Uterus (tissue), 4 donors: Measurements from ENCODE around the gene TBCA. TPM values are rescaled to one million over a fixed set of nuclear protein-coding genes. Genes with fewer than 3 reads are reported as not detected.
"Not testable (repeated sequence)": the region's sequence is repeated elsewhere in the genome, so short reads cannot be mapped to it uniquely, and the experiment has no call there.

Source experiments
- DNase-seq, 2 donors: peaks; one replicate each; pipeline ENCODE4 v3.0.0-alpha.2; 2019 to 2020
- H3K27ac ChIP-seq, 2 donors: fragments of 200-600 bp; sonication (generic); 1 replicate in 1 of 2; 2 replicates in 1 of 2; pipeline ENCODE4 v1.5.1; 2016 to 2018
- H3K27me3 ChIP-seq, 2 donors: fragments of 200-600 bp; sonication (generic); one replicate each; pipeline ENCODE4 v1.5.1; 2018 to 2019; ENCODE audit warnings: control low read depth in 1 of 2
- H3K36me3 ChIP-seq, 2 donors: fragments of 200-600 bp; sonication (generic); one replicate each; pipeline ENCODE4 v1.5.1; 2019; ENCODE audit warnings: control low read depth in 1 of 2
- H3K4me1 ChIP-seq, 2 donors: fragments of 200-600 bp; sonication (generic); one replicate each; pipeline ENCODE4 v1.5.1; 2018 to 2019; ENCODE audit warnings: control low read depth in 1 of 2
- H3K4me3 ChIP-seq, 2 donors: fragments of 200-600 bp; sonication (generic); 1 replicate in 1 of 2; 2 replicates in 1 of 2; pipeline ENCODE4 v1.5.1; 2018 to 2019; ENCODE audit warnings: mild to moderate bottlenecking in 1 of 2
- H3K9me3 ChIP-seq, 2 donors: fragments of 200-600 bp; sonication (generic); one replicate each; pipeline ENCODE4 v1.5.1; 2019; ENCODE audit warnings: control low read depth in 1 of 2
- CTCF ChIP-seq, 4 experiments: fragments of 200-600 bp in 2 of 4; fragments of 450-650 bp in 2 of 4; sonication (generic) in 2 of 4; IDR thresholded peaks; one replicate each; pipeline ENCODE4 v1.5.1; 2016 to 2019; ENCODE audit warnings: antibody characterized with exemption in 4 of 4, mild to moderate bottlenecking in 2 of 4, moderate library complexity in 1 of 4
- POLR2A ChIP-seq, 2 donors: fragments of 450-650 bp; IDR thresholded peaks; one replicate each; pipeline ENCODE4 v1.6.1; 2016; ENCODE audit warnings: antibody characterized with exemption in 2 of 2, mild to moderate bottlenecking in 1 of 2, moderate library complexity in 1 of 2
- intact Hi-C: fragments of 100-400 bp; cut with DNase I; formaldehyde crosslinking; loops from one replicate; pipeline ENCODE4 v1.15.1; 2023; ENCODE audit warnings: low total_unique reads
- total RNA-seq, 4 donors: library from RNA; depleted of rRNA in 3 of 4; stranded (reverse); fragments of >200 nt in 3 of 4; gene quantifications; one replicate each; pipeline versions ENCODE4 v1.1.0 to v1.2.4, GENCODE V29; 2014 to 2023
- donor health status: DM: yes; HTN: yes; CAD: no.

TBCA gene
- total RNA-seq, 4 donors from 2014 or later, result 64.6 to 178 (median 158) TPM

DNA sequence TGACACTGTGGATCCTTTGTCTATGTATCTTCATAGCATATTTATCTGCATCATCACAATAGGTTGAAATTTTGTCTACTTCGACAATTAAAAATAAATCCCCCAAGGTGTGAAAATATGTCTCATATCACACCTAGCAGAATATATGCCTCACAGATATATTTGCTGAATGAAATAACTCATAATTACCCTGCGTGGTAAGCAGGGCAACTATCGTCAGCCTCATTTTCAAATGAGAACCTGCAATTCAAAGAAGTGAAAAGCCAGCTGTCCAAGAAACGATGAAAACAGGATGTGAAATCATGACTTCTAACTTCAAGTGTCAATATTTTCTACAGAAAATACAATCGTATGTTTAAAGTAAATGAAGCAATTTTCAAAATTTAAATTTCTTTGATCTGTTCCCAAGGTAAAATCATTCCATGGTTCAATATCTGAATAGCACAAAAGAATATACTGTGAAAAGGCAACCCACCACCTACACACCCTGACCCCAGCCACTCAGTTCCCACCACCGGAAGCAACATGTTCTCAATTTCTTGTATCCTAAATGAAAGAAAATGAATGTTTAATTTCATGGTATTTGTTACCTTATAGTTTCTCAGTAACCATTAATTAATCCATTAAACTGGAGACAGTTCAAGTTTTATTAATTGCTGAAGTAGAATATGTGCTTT lies 57.1 kb downstream of the TBCA start:
- Histone ChIP-seq H3K4me1 (no peaks in the 10 kb centered on the region), H3K4me3 (no peak overlapping the region), H3K9me3 (no peaks in the 10 kb centered on the region), H3K36me3 (no peaks in the 10 kb centered on the region), H3K27me3 (no peaks in the 10 kb centered on the region), H3K27ac (no peak overlapping the region)
- no peak for TF ChIP-seq CTCF (IDR thresholded peaks at IDR 0.05)
- DNase-seq, result no peak
- intact Hi-C loops, result no loop called here

GRCh38 chr5:77709993-77710685 lies 66.0 kb downstream of the TBCA start:
- DNase-seq, result no peak
- Histone ChIP-seq H3K36me3 (no peaks in the 10 kb centered on the region), H3K27ac (no peak overlapping the region), H3K4me3 (no peak overlapping the region), H3K27me3 (no peaks in the 10 kb centered on the region), H3K9me3 (no peaks in the 10 kb centered on the region), H3K4me1 (no peaks in the 10 kb centered on the region)
- intact Hi-C loops, result no loop called here
- TF ChIP-seq POLR2A (IDR thresholded peaks at IDR 0.05), result no peak
- TF ChIP-seq CTCF (IDR thresholded peaks at IDR 0.05), result no peak

DNA sequence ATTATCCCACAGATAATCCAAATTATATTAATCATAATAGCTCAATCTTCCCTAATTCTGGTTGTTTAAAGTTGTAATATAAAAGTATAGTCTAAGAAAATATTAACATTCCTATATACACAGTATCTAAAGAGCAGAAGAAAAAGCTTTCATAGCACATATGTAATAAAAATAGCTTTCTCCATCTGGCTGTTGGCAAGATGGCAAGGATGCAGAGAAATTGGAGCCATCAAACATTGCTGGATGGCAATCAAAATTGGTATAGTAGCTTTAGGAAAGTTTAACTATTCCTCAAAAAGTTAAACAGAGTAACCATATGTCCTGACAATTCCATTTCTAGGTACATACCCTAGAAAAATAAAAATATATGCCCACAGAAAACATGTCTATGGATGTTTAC lies 66.8 kb downstream of the TBCA start:
- Histone ChIP-seq H3K9me3 (no peaks in the 10 kb centered on the region), H3K27me3 (no peaks in the 10 kb centered on the region), H3K4me1 (no peaks in the 10 kb centered on the region), H3K4me3 (no peak overlapping the region), H3K27ac (no peak overlapping the region), H3K36me3 (no peaks in the 10 kb centered on the region)
- TF ChIP-seq POLR2A (IDR thresholded peaks at IDR 0.05) (no peak), CTCF (IDR thresholded peaks at IDR 0.05) (no peak)
- intact Hi-C loops, result no loop called here
- no peak for DNase-seq

GRCh38 chr5:77707791-77708190 lies 68.3 kb downstream of the TBCA start:
- Histone ChIP-seq H3K4me1 (no peaks in the 10 kb centered on the region), H3K4me3 (no peak overlapping the region), H3K9me3 (no peaks in the 10 kb centered on the region), H3K27ac (no peak overlapping the region), H3K27me3 (no peaks in the 10 kb centered on the region), H3K36me3 (no peaks in the 10 kb centered on the region)
- intact Hi-C loops, result no loop called here
- no peak for DNase-seq
- TF ChIP-seq POLR2A (IDR thresholded peaks at IDR 0.05), result no peak
- no peak for TF ChIP-seq CTCF (IDR thresholded peaks at IDR 0.05)

DNA sequence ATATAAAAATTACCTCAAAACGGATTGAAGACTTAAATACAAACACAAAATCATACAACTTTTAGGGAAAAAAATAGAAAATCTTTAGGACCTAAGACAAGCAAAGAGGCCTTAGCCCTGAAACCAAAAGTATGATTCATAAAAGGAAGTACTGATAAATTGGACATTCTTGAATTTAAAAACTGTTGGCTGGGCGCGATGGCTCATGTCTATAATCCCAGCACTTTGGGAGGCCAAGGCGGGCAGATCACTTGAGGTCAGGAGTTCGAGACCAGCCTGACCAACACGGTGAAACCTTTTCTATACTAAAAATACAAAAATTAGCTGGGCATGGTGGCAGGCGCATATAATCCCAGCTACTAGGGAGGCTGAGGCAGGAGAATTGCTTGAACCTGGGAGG lies 76.6 kb downstream of the TBCA start:
- H3K27me3 ChIP-seq, H3K36me3 ChIP-seq, H3K9me3 ChIP-seq, intact Hi-C loops, H3K4me3 ChIP-seq, H3K27ac ChIP-seq, DNase-seq, H3K4me1 ChIP-seq: not testable (repeated sequence)
